ENCODE results near the gene DCLK1.

DCLK1 gene

GRCh38 chr13:35817642-35818607 is 313.3 kb downstream of the DCLK1 start:
- Histone ChIP-seq H3K4me3 (IDR thresholded peaks at IDR 0.05; ENCODE audit: insufficient read depth, low read depth, low read length) (no peak overlapping the region), H4K20me1 (ENCODE audit: insufficient read depth) (no peaks in the 10 kb centered on the region), H3K4me2 (no peak overlapping the region), H2AFZ (ENCODE audit: low read depth) (no peak overlapping the region), H3K4me1 (ENCODE audit: low read depth, poor library complexity, severe bottlenecking) (no peaks in the 10 kb centered on the region), H3K27ac (no peak overlapping the region), H3K79me2 (ENCODE audit: insufficient read depth, low read depth) (no peaks in the 10 kb centered on the region), H3K9ac (no peak overlapping the region), H3K27me3 (ENCODE audit: insufficient read depth, low read depth) (no peaks in the 10 kb centered on the region), H3K36me3 (ENCODE audit: insufficient read depth) (no peaks in the 10 kb centered on the region)
- TF ChIP-seq CTCF (conservative IDR thresholded peaks at IDR 0.05; ENCODE audit: low read depth, low read length) = no peak

- no peaks in the 10 kb centered on the region for H3K79me2 ChIP-seq (ENCODE audit: insufficient read depth, low read depth)
- H3K9ac ChIP-seq = no peak overlapping the region
- no peak for TF ChIP-seq CTCF (conservative IDR thresholded peaks at IDR 0.05; ENCODE audit: low read depth, low read length)
- H3K36me3 ChIP-seq (ENCODE audit: insufficient read depth) = no peaks in the 10 kb centered on the region
- no peak overlapping the region for H3K27ac ChIP-seq
- no peaks in the 10 kb centered on the region for H3K4me1 ChIP-seq (ENCODE audit: low read depth, poor library complexity, severe bottlenecking)
- no peaks in the 10 kb centered on the region for H4K20me1 ChIP-seq (ENCODE audit: insufficient read depth)
- no peak overlapping the region for H2AFZ ChIP-seq (ENCODE audit: low read depth)
- no peak overlapping the region for H3K4me2 ChIP-seq
- H3K27me3 ChIP-seq (ENCODE audit: insufficient read depth, low read depth) = no peaks in the 10 kb centered on the region
- H3K4me3 ChIP-seq (IDR thresholded peaks at IDR 0.05; ENCODE audit: insufficient read depth, low read depth, low read length) = no peak overlapping the region
These were observed 316.6 kb downstream of the DCLK1 start for GRCh38 chr13:35814605-35815011.

GRCh38 chr13:35812736-35813135 is 318.4 kb downstream of the DCLK1 start:
- Histone ChIP-seq H3K27me3 (ENCODE audit: insufficient read depth, low read depth) (no peaks in the 10 kb centered on the region), H2AFZ (ENCODE audit: low read depth) (no peak overlapping the region), H3K79me2 (ENCODE audit: insufficient read depth, low read depth) (no peaks in the 10 kb centered on the region), H3K27ac (no peak overlapping the region), H3K4me1 (ENCODE audit: low read depth, poor library complexity, severe bottlenecking) (no peaks in the 10 kb centered on the region), H3K4me2 (no peak overlapping the region), H4K20me1 (ENCODE audit: insufficient read depth) (no peaks in the 10 kb centered on the region), H3K36me3 (ENCODE audit: insufficient read depth) (no peaks in the 10 kb centered on the region), H3K9ac (no peak overlapping the region), H3K4me3 (IDR thresholded peaks at IDR 0.05; ENCODE audit: insufficient read depth, low read depth, low read length) (no peak overlapping the region)
- TF ChIP-seq CTCF (conservative IDR thresholded peaks at IDR 0.05; ENCODE audit: low read depth, low read length) = no peak

GRCh38 chr13:35810321-35810720 is 320.9 kb downstream of the DCLK1 start:
- Histone ChIP-seq H3K27me3 (ENCODE audit: insufficient read depth, low read depth) (no peaks in the 10 kb centered on the region), H3K4me1 (ENCODE audit: low read depth, poor library complexity, severe bottlenecking) (no peaks in the 10 kb centered on the region), H3K79me2 (ENCODE audit: insufficient read depth, low read depth) (no peaks in the 10 kb centered on the region), H3K36me3 (ENCODE audit: insufficient read depth) (no peaks in the 10 kb centered on the region), H2AFZ (ENCODE audit: low read depth) (no peak overlapping the region), H3K4me3 (IDR thresholded peaks at IDR 0.05; ENCODE audit: insufficient read depth, low read depth, low read length) (no peak overlapping the region), H4K20me1 (ENCODE audit: insufficient read depth) (no peaks in the 10 kb centered on the region), H3K27ac (no peak overlapping the region), H3K9ac (no peak overlapping the region), H3K4me2 (no peak overlapping the region)
- no peak for TF ChIP-seq CTCF (conservative IDR thresholded peaks at IDR 0.05; ENCODE audit: low read depth, low read length)
